NB4 (cell line): ENCODE measurements around the gene SRSF12.

Experiments used
- DNase-seq: peaks from one replicate; pipeline ENCODE4 v3.0.0; 2010; ENCODE audit warnings: low read depth
- H3K4me3 ChIP-seq: one replicate; pipeline ENCODE4 v1.5.1; 2011; ENCODE audit warnings: mild to moderate bottlenecking, low read depth, low read length, moderate library complexity
- MYC ChIP-seq: IDR thresholded peaks from 2 replicates; pipeline ENCODE4 v1.6.1; 2011; ENCODE audit warnings: low read depth, low read length
- POLR2A ChIP-seq: IDR thresholded peaks from 2 replicates; pipeline ENCODE4 v1.6.1; 2011; ENCODE audit warnings: mild to moderate bottlenecking; ENCODE audit not compliant: insufficient read length; ENCODE audit errors: extremely low read depth
- TF ChIP-seq, protein P1 (sequence below): IDR thresholded peaks from one replicate; pipeline ENCODE4 v1.5.1; 2012; ENCODE audit warnings: low read depth, low read length
- TF ChIP-seq, protein P2 (sequence below): IDR thresholded peaks from 2 replicates; pipeline ENCODE4 v1.6.1; 2011; ENCODE audit warnings: low read depth, low read length

SRSF12 gene

GRCh38 chr6:89063881-89064280, 54.0 kb downstream of the SRSF12 start:
- H3K4me3 ChIP-seq, result no peak overlapping the region
- TF ChIP-seq, protein P1, sequence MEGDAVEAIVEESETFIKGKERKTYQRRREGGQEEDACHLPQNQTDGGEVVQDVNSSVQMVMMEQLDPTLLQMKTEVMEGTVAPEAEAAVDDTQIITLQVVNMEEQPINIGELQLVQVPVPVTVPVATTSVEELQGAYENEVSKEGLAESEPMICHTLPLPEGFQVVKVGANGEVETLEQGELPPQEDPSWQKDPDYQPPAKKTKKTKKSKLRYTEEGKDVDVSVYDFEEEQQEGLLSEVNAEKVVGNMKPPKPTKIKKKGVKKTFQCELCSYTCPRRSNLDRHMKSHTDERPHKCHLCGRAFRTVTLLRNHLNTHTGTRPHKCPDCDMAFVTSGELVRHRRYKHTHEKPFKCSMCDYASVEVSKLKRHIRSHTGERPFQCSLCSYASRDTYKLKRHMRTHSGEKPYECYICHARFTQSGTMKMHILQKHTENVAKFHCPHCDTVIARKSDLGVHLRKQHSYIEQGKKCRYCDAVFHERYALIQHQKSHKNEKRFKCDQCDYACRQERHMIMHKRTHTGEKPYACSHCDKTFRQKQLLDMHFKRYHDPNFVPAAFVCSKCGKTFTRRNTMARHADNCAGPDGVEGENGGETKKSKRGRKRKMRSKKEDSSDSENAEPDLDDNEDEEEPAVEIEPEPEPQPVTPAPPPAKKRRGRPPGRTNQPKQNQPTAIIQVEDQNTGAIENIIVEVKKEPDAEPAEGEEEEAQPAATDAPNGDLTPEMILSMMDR, result no peak
- TF ChIP-seq MYC, result no peak
- TF ChIP-seq, protein P2, sequence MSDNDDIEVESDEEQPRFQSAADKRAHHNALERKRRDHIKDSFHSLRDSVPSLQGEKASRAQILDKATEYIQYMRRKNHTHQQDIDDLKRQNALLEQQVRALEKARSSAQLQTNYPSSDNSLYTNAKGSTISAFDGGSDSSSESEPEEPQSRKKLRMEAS, result no peak
- no peak for TF ChIP-seq POLR2A
- no peak for DNase-seq

GRCh38 chr6:89059227-89059626, 58.6 kb downstream of the SRSF12 start:
- no peak overlapping the region for H3K4me3 ChIP-seq
- DNase-seq, result no peak
- TF ChIP-seq, protein P1, result no peak
- TF ChIP-seq POLR2A (no peak), MYC (no peak)
- TF ChIP-seq, protein P2, result no peak

- TF ChIP-seq, protein P1, result no peak
- TF ChIP-seq MYC (no peak), POLR2A (no peak)
- TF ChIP-seq, protein P2, result no peak
- no peak overlapping the region for H3K4me3 ChIP-seq
- DNase-seq, result no peak
Measured at GRCh38 chr6:89058627-89059026, 59.2 kb downstream of the SRSF12 start.

- TF ChIP-seq, protein P2, result no peak
- TF ChIP-seq POLR2A, result no peak
- DNase-seq, result no peak
- no peak overlapping the region for H3K4me3 ChIP-seq
Measured at GRCh38 chr6:89057759-89058158, 60.1 kb downstream of the SRSF12 start.

- TF ChIP-seq MYC (no peak), POLR2A (no peak)
- TF ChIP-seq, protein P1, result no peak
- TF ChIP-seq, protein P2, result no peak
- no peak for DNase-seq
- no peak overlapping the region for H3K4me3 ChIP-seq
Measured at GRCh38 chr6:89054208-89054607, 63.7 kb downstream of the SRSF12 start.

- TF ChIP-seq, protein P1, result no peak
- TF ChIP-seq MYC, result no peak
- TF ChIP-seq POLR2A, result no peak
- TF ChIP-seq, protein P2, result no peak
- no peak for DNase-seq
Measured at GRCh38 chr6:89051676-89052075, 66.2 kb downstream of the SRSF12 start.

More at GRCh38 chr6:89051676-89052075, 66.2 kb downstream of the SRSF12 start:
- H3K4me3 ChIP-seq, result no peak overlapping the region
